Measurements from ENCODE around the gene TGFBI.
"Not testable (repeated sequence)": the region's sequence is repeated elsewhere in the genome, so short reads cannot be mapped to it uniquely, and the experiment has no call there.

Gene TGFBI

GRCh38 chr5:136028090-136028489 lies 698 bp upstream of the TGFBI start:
- no peak for DNase-seq

GRCh38 chr5:136030252-136030651 lies 1.5 kb downstream of the TGFBI start:
- DNase-seq = no peak

GRCh38 chr5:136030956-136031611 lies 2.3 kb downstream of the TGFBI start:
- no peak for DNase-seq

GRCh38 chr5:136031711-136032110 lies 2.9 kb downstream of the TGFBI start:
- DNase-seq = no peak

- no peak for DNase-seq
These were observed 3.8 kb downstream of the TGFBI start for GRCh38 chr5:136032564-136032963.

GRCh38 chr5:136033234-136033633 lies 4.4 kb downstream of the TGFBI start:
- no peak for DNase-seq

- DNase-seq = no peak
These were observed 5.1 kb downstream of the TGFBI start for GRCh38 chr5:136033848-136034247.

- no peak for DNase-seq
These were observed 5.7 kb downstream of the TGFBI start for GRCh38 chr5:136034492-136034891.

- no peak for DNase-seq
These were observed 6.2 kb downstream of the TGFBI start for GRCh38 chr5:136034984-136035383.

- DNase-seq = no peak
These were observed 7.0 kb downstream of the TGFBI start for GRCh38 chr5:136035837-136036236.

GRCh38 chr5:136036293-136036911 lies 7.6 kb downstream of the TGFBI start:
- no peak for DNase-seq

- peak; percentile 31 for DNase-seq
These were observed 8.4 kb downstream of the TGFBI start for GRCh38 chr5:136037001-136037705.

- no peak for DNase-seq
These were observed 9.8 kb downstream of the TGFBI start for GRCh38 chr5:136038635-136039034.

- no peak for DNase-seq
These were observed 10.4 kb downstream of the TGFBI start for GRCh38 chr5:136039202-136039601.

- no peak for DNase-seq
These were observed 12.1 kb downstream of the TGFBI start for GRCh38 chr5:136040746-136041415.

- DNase-seq = no peak
These were observed 13.4 kb downstream of the TGFBI start for GRCh38 chr5:136042156-136042555.

- DNase-seq = no peak
These were observed 13.9 kb downstream of the TGFBI start for GRCh38 chr5:136042665-136043121.

GRCh38 chr5:136043551-136043950 lies 14.8 kb downstream of the TGFBI start:
- DNase-seq = no peak

- no peak for DNase-seq
These were observed 15.3 kb downstream of the TGFBI start for GRCh38 chr5:136043968-136044610.

- not testable (repeated sequence) for DNase-seq
These were observed 16.2 kb downstream of the TGFBI start for GRCh38 chr5:136045026-136045425.

- no peak for DNase-seq
These were observed 17.5 kb downstream of the TGFBI start for GRCh38 chr5:136046246-136046645.

- no peak for DNase-seq
These were observed 19.1 kb downstream of the TGFBI start for GRCh38 chr5:136047858-136048257.

GRCh38 chr5:136048966-136049365 lies 20.2 kb downstream of the TGFBI start:
- no peak for DNase-seq

All from NCI-H187 treated with DMSO at 0.1 percent for 48 hours (cell line).